ENCODE results near the gene PLA2G4E. TPM values are rescaled to one million over a fixed set of nuclear protein-coding genes. Genes with fewer than 3 reads are reported as not detected.
A peak's percentile ranks its signal among the peaks of the same experiment; 100 is the strongest.

PLA2G4E gene
- total RNA-seq, 3 donors from 2014 or later (not counting 1 experiment from before 2014, with no cell fraction given) = not detected

DNA sequence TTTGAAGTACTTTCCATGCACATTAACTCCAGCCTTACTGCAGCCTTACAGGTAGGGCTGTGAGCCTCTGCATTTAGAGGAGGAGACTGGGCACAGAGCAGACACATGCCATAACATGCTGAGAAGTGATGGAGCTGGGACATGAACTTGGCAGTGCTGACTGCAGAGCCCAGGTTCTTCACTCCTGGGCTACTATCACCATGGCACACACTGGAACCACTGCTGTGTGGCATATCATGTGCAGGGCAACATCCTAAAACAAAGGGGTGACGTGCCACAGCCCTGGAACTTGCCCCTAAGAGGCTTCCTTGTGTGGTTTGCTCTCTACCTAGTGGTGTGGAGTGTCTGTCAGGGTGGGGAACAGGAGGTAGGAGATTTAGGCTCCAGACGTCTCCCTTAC lies 73.9 kb downstream of the PLA2G4E start:
- no peak overlapping the region for H3K4me3 ChIP-seq (ENCODE audit: low read length)
- WGBS (ENCODE audit: insufficient coverage) = 82% methylated on average over 2 of the region's 2 CpGs
- H3K4me1 ChIP-seq (ENCODE audit: control insufficient read depth, insufficient read depth, low read length) = no peaks in the 10 kb centered on the region
- no peak overlapping the region for H3K4me3 Mint-ChIP-seq
- H3K4me1 Mint-ChIP-seq = peaks cover 0 to 6% of the 10 kb centered on the region in 2 donors
- DNase-seq (no peak), ATAC-seq (no peak)
- TF ChIP-seq, protein P1, sequence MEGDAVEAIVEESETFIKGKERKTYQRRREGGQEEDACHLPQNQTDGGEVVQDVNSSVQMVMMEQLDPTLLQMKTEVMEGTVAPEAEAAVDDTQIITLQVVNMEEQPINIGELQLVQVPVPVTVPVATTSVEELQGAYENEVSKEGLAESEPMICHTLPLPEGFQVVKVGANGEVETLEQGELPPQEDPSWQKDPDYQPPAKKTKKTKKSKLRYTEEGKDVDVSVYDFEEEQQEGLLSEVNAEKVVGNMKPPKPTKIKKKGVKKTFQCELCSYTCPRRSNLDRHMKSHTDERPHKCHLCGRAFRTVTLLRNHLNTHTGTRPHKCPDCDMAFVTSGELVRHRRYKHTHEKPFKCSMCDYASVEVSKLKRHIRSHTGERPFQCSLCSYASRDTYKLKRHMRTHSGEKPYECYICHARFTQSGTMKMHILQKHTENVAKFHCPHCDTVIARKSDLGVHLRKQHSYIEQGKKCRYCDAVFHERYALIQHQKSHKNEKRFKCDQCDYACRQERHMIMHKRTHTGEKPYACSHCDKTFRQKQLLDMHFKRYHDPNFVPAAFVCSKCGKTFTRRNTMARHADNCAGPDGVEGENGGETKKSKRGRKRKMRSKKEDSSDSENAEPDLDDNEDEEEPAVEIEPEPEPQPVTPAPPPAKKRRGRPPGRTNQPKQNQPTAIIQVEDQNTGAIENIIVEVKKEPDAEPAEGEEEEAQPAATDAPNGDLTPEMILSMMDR (IDR thresholded peaks at IDR 0.05) = no peak
- peaks cover 6% of the 10 kb centered on the region for H3K36me3 ChIP-seq (ENCODE audit: control insufficient read depth, insufficient read depth, low read length)
- no peak overlapping the region for H3K27ac ChIP-seq (ENCODE audit: low read length)
- intact Hi-C loops (cut with micrococcal nuclease) = no loop called here
- H3K27me3 ChIP-seq (ENCODE audit: control insufficient read depth, insufficient read depth, low read length) = no peaks in the 10 kb centered on the region
- H3K27me3 Mint-ChIP-seq (ENCODE audit: low read depth in 2 of 2) = no peaks in the 10 kb centered on the region
- no peak overlapping the region for H3K27ac Mint-ChIP-seq
- H3K9me3 Mint-ChIP-seq = no peaks in the 10 kb centered on the region
- no peaks in the 10 kb centered on the region for H3K9me3 ChIP-seq (ENCODE audit: control insufficient read depth, insufficient read depth, low read length)
- no peaks in the 10 kb centered on the region for H3K36me3 Mint-ChIP-seq

GRCh38 chr15:41945731-41946130 lies 75.1 kb downstream of the PLA2G4E start:
- DNase-seq = no peak
- peaks cover 0 to 6% of the 10 kb centered on the region in 2 donors for H3K4me1 Mint-ChIP-seq

GRCh38 chr15:41945221-41945620 lies 75.6 kb downstream of the PLA2G4E start:
- no peaks in the 10 kb centered on the region for H3K27me3 ChIP-seq (ENCODE audit: control insufficient read depth, insufficient read depth, low read length)
- Mint-ChIP-seq H3K27ac (no peak overlapping the region), H3K4me3 (no peak overlapping the region), H3K9me3 (no peaks in the 10 kb centered on the region), H3K27me3 (ENCODE audit: low read depth in 2 of 2) (no peaks in the 10 kb centered on the region), H3K36me3 (no peaks in the 10 kb centered on the region), H3K4me1 (peaks cover 0 to 11% of the 10 kb centered on the region in 2 donors)
- ATAC-seq (no peak), DNase-seq (no peak)
- no peaks in the 10 kb centered on the region for H3K4me1 ChIP-seq (ENCODE audit: control insufficient read depth, insufficient read depth, low read length)
- intact Hi-C loops (cut with micrococcal nuclease) = no loop called here
- H3K4me3 ChIP-seq (ENCODE audit: low read length) = no peak overlapping the region
- 94% methylated on average over 6 of the region's 6 CpGs for WGBS (ENCODE audit: insufficient coverage)
- H3K27ac ChIP-seq (ENCODE audit: low read length) = no peak overlapping the region
- peaks cover 5% of the 10 kb centered on the region for H3K36me3 ChIP-seq (ENCODE audit: control insufficient read depth, insufficient read depth, low read length)
- TF ChIP-seq, protein P1 (IDR thresholded peaks at IDR 0.05) = no peak
- H3K9me3 ChIP-seq (ENCODE audit: control insufficient read depth, insufficient read depth, low read length) = no peaks in the 10 kb centered on the region

More at GRCh38 chr15:41945731-41946130, 75.1 kb downstream of the PLA2G4E start:
- Histone ChIP-seq H3K4me3 (ENCODE audit: low read length) (no peak overlapping the region), H3K9me3 (ENCODE audit: control insufficient read depth, insufficient read depth, low read length) (no peaks in the 10 kb centered on the region), H3K4me1 (ENCODE audit: control insufficient read depth, insufficient read depth, low read length) (no peaks in the 10 kb centered on the region), H3K36me3 (ENCODE audit: control insufficient read depth, insufficient read depth, low read length) (peaks cover 5% of the 10 kb centered on the region), H3K27me3 (ENCODE audit: control insufficient read depth, insufficient read depth, low read length) (no peaks in the 10 kb centered on the region), H3K27ac (ENCODE audit: low read length) (no peak overlapping the region)
- Mint-ChIP-seq H3K27ac (no peak overlapping the region), H3K9me3 (no peaks in the 10 kb centered on the region), H3K36me3 (no peaks in the 10 kb centered on the region), H3K4me3 (no peak overlapping the region), H3K27me3 (ENCODE audit: low read depth in 2 of 2) (no peaks in the 10 kb centered on the region)
- WGBS (ENCODE audit: insufficient coverage) = 94% methylated on average over 11 of the region's 11 CpGs
- intact Hi-C loops (cut with micrococcal nuclease) = no loop called here
- ATAC-seq = peak in 1 of 3 donors; percentile 12
- TF ChIP-seq, protein P1 (IDR thresholded peaks at IDR 0.05) = no peak

DNA sequence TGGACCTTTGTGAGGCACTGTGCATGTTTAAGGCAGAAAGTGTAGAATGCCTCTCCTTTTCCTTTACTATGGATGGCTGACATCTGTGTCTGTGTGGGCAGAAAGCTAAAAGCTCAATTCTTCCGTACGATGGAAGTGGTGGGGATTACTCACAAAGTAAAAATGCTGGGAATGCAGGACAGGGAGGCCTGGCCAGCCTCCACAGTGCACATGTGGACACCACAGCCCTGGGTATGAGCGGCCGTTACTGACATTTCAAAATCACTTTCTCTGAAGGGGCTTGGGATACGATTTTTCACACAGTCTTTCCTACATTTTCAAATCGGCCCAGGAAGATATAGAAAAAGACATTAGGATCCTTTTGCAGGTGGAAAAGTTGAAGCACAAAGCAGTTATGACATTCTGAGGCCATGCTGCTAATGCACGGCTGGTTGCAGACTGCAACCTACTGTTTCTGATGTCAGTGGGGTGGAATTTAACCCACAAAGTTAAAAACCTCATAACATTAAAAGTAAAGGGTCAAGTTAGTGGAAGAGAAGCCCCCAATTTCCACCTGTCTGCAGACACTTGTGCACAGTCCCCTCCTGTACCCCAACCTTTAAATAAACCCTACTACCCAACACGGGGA lies 76.4 kb downstream of the PLA2G4E start:
- intact Hi-C loops (cut with micrococcal nuclease) = no loop called here
- no peak overlapping the region for H3K27ac Mint-ChIP-seq
- WGBS (ENCODE audit: insufficient coverage) = 94% methylated on average over 7 of the region's 8 CpGs
- Histone ChIP-seq H3K27ac (ENCODE audit: low read length) (no peak overlapping the region), H3K27me3 (ENCODE audit: control insufficient read depth, insufficient read depth, low read length) (no peaks in the 10 kb centered on the region), H3K36me3 (ENCODE audit: control insufficient read depth, insufficient read depth, low read length) (peaks cover 5% of the 10 kb centered on the region), H3K4me3 (ENCODE audit: low read length) (no peak overlapping the region), H3K9me3 (ENCODE audit: control insufficient read depth, insufficient read depth, low read length) (no peaks in the 10 kb centered on the region), H3K4me1 (ENCODE audit: control insufficient read depth, insufficient read depth, low read length) (peaks cover 3% of the 10 kb centered on the region)
- no peaks in the 10 kb centered on the region for H3K27me3 Mint-ChIP-seq (ENCODE audit: low read depth in 2 of 2)
- TF ChIP-seq, protein P1 (IDR thresholded peaks at IDR 0.05) = no peak
- H3K4me3 Mint-ChIP-seq = no peak overlapping the region
- no peaks in the 10 kb centered on the region for H3K36me3 Mint-ChIP-seq
- DNase-seq (no peak), ATAC-seq (no peak)
- peaks cover 0 to 11% of the 10 kb centered on the region in 2 donors for H3K4me1 Mint-ChIP-seq
- no peaks in the 10 kb centered on the region for H3K9me3 Mint-ChIP-seq

Data from natural killer cell (primary cell).